HepG2 (cell line): ENCODE results near the gene ARHGDIG. TPM values are rescaled to one million over a fixed set of nuclear protein-coding genes. Genes with fewer than 3 reads are reported as not detected.

Experiments used
- AHR ChIP-seq: IDR thresholded peaks from 2 replicates; pipeline ENCODE4 v1.6.1; 2018; ENCODE audit warnings: missing genetic modification reagents, missing compliant biosample characterization
- FLYWCH1 ChIP-seq: sonication (generic); formaldehyde crosslinking; IDR thresholded peaks from 2 replicates; pipeline ENCODE4 v1.8.1; 2023; ENCODE audit warnings: mild to moderate bottlenecking, missing genetic modification reagents
- MIXL1 ChIP-seq: IDR thresholded peaks from 2 replicates; pipeline ENCODE4 v1.6.1; 2016
- NFE2L2 ChIP-seq: fragments of 150-350 bp; IDR thresholded peaks from 2 replicates; pipeline ENCODE4 v1.6.1; 2014; ENCODE audit warnings: low read length
- STAG1 ChIP-seq: sonication (generic); formaldehyde crosslinking; IDR thresholded peaks from 2 replicates; pipeline ENCODE4 v1.4.0; 2020; ENCODE audit warnings: missing genetic modification reagents
- ZBTB7A ChIP-seq: sonication (generic); formaldehyde crosslinking; IDR thresholded peaks from 2 replicates; pipeline ENCODE4 v1.8.0; 2022; ENCODE audit warnings: mild to moderate bottlenecking, missing genetic modification reagents
- ZFY ChIP-seq: sonication (generic); formaldehyde crosslinking; IDR thresholded peaks from 2 replicates; pipeline ENCODE4 v1.4.0; 2020; ENCODE audit warnings: missing genetic modification reagents
- ZNF407 ChIP-seq: sonication (generic); formaldehyde crosslinking; IDR thresholded peaks from one replicate; pipeline ENCODE4 v1.5.1; 2020; ENCODE audit warnings: mild to moderate bottlenecking, missing genetic modification reagents; ENCODE audit errors: not compliant biosample characterization
- ZNF652 ChIP-seq: IDR thresholded peaks from 2 replicates; pipeline ENCODE4 v1.6.1; 2016; ENCODE audit warnings: low read depth, borderline replicate concordance
- ZNF660 ChIP-seq: sonication (generic); formaldehyde crosslinking; IDR thresholded peaks from 2 replicates; pipeline ENCODE4 v1.5.1; 2020; ENCODE audit warnings: mild to moderate bottlenecking, low read depth, missing genetic modification reagents, borderline replicate concordance
- ZNF777 ChIP-seq: sonication (generic); formaldehyde crosslinking; IDR thresholded peaks from 2 replicates; pipeline ENCODE4 v1.4.0; 2020; ENCODE audit warnings: missing genetic modification reagents
- ZNF781 ChIP-seq: sonication (generic); formaldehyde crosslinking; IDR thresholded peaks from 2 replicates; pipeline ENCODE4 v1.5.1; 2020; ENCODE audit warnings: borderline replicate concordance, mild to moderate bottlenecking, missing genetic modification reagents; ENCODE audit errors: not compliant biosample characterization
- ZNF816 ChIP-seq: sonication (generic); formaldehyde crosslinking; IDR thresholded peaks from 2 replicates; pipeline ENCODE4 v1.8.0; 2022; ENCODE audit warnings: missing genetic modification reagents, mild to moderate bottlenecking, borderline replicate concordance
- ZSCAN31 ChIP-seq: sonication (generic); formaldehyde crosslinking; IDR thresholded peaks from 2 replicates; pipeline ENCODE4 v1.5.0; 2020; ENCODE audit warnings: low read depth, mild to moderate bottlenecking, missing genetic modification reagents
- polyA plus RNA-seq, 8 experiments: library from polyadenylated mRNA; depleted of rRNA in 3 of 8; stranded (reverse) in 7 of 8; unstranded in 1 of 8; fragments of >200 nt; fragmentation: Illumina TruSeq in 4 of 8; extraction: Trizol in 4 of 8; gene quantifications; 2 replicates each; pipeline versions ENCODE4 v1.2.1 to v1.2.3, GENCODE V29; 2011 to 2016; ENCODE audit warnings: low read depth in 4 of 8, missing spikeins in 1 of 8, mixed read lengths in 1 of 8; ENCODE audit not compliant: insufficient read depth in 1 of 8
- total RNA-seq, 5 experiments: library from RNA; depleted of rRNA; stranded (reverse); fragments of >200 nt; fragmentation: Illumina TruSeq; extraction: Trizol; gene quantifications; 2 replicates each; pipeline ENCODE4 v1.2.3, GENCODE V29; 2016; ENCODE audit warnings: low read depth in 1 of 5
- TF ChIP-seq, protein P1 (sequence below): IDR thresholded peaks from 2 replicates; pipeline ENCODE4 v1.6.1; 2016; ENCODE audit warnings: missing compliant biosample characterization, missing genetic modification reagents, borderline replicate concordance
- TF ChIP-seq, protein P2 (sequence below): fragments of 450-650 bp; IDR thresholded peaks from 2 replicates; pipeline ENCODE4 v1.6.1; 2017; ENCODE audit warnings: mild to moderate bottlenecking

Gene ARHGDIG
- total and polyA plus RNA-seq, 2 of the 13 experiments (the other 11 are each of a cell fraction or from before 2014, with no cell fraction given), result 0.24 to 0.48 TPM

- TF ChIP-seq MIXL1 (CRISPR knock-in tag), result no peak
- TF ChIP-seq ZFY (CRISPR knock-in tag), result peak; percentile 95
- no peak for TF ChIP-seq NFE2L2
- TF ChIP-seq STAG1 (CRISPR knock-in tag), result no peak
- no peak for TF ChIP-seq ZNF781 (CRISPR knock-in tag)
- peak; percentile 29; the same call in 1 of the 2 replicates for TF ChIP-seq AHR
- 0 out of 2 replicates have a peak, but pooled peaks have one; percentile 45 for TF ChIP-seq ZBTB7A (CRISPR knock-in tag)
- TF ChIP-seq ZNF407 (CRISPR knock-in tag), result no peak
- TF ChIP-seq, protein P1, sequence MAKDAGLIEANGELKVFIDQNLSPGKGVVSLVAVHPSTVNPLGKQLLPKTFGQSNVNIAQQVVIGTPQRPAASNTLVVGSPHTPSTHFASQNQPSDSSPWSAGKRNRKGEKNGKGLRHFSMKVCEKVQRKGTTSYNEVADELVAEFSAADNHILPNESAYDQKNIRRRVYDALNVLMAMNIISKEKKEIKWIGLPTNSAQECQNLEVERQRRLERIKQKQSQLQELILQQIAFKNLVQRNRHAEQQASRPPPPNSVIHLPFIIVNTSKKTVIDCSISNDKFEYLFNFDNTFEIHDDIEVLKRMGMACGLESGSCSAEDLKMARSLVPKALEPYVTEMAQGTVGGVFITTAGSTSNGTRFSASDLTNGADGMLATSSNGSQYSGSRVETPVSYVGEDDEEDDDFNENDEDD (CRISPR knock-in tag), result peak; percentile 85; the same call in 1 of the 2 replicates
- TF ChIP-seq ZNF777 (CRISPR knock-in tag), result no peak
- no peak for TF ChIP-seq FLYWCH1 (CRISPR knock-in tag)
- TF ChIP-seq, protein P2, sequence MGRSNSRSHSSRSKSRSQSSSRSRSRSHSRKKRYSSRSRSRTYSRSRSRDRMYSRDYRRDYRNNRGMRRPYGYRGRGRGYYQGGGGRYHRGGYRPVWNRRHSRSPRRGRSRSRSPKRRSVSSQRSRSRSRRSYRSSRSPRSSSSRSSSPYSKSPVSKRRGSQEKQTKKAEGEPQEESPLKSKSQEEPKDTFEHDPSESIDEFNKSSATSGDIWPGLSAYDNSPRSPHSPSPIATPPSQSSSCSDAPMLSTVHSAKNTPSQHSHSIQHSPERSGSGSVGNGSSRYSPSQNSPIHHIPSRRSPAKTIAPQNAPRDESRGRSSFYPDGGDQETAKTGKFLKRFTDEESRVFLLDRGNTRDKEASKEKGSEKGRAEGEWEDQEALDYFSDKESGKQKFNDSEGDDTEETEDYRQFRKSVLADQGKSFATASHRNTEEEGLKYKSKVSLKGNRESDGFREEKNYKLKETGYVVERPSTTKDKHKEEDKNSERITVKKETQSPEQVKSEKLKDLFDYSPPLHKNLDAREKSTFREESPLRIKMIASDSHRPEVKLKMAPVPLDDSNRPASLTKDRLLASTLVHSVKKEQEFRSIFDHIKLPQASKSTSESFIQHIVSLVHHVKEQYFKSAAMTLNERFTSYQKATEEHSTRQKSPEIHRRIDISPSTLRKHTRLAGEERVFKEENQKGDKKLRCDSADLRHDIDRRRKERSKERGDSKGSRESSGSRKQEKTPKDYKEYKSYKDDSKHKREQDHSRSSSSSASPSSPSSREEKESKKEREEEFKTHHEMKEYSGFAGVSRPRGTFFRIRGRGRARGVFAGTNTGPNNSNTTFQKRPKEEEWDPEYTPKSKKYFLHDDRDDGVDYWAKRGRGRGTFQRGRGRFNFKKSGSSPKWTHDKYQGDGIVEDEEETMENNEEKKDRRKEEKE, result no peak
- TF ChIP-seq ZNF660, result no peak
- TF ChIP-seq ZNF816, result no peak
- TF ChIP-seq ZSCAN31, result peak; percentile 28; the same call in 1 of the 2 replicates
- TF ChIP-seq ZNF652, result no peak
Measured at GRCh38 chr16:234468-235305, 45.7 kb upstream of the ARHGDIG start, which contains the start of gene FAM234A (continued).
